ENCODE data around the gene SEMA3G. TPM values are rescaled to one million over a fixed set of nuclear protein-coding genes. Genes with fewer than 3 reads are reported as not detected.

The SEMA3G gene
- total RNA-seq, 1 experiment from 2014 or later: not detected

- Histone ChIP-seq H3K36me3 (peaks cover 9% of the 10 kb centered on the region), H3K9me3 (no peaks in the 10 kb centered on the region), H3K4me3 (no peak overlapping the region), H3K27me3 (no peaks in the 10 kb centered on the region)
- DNase-seq: no peak
These were observed 14.1 kb upstream of the SEMA3G start for GRCh38 chr3:52458770-52459545.

- H3K9me3 ChIP-seq: no peaks in the 10 kb centered on the region
- no peak for DNase-seq
- H3K27me3 ChIP-seq: no peaks in the 10 kb centered on the region
- no peak overlapping the region for H3K4me3 ChIP-seq
- H3K36me3 ChIP-seq: peaks cover 9% of the 10 kb centered on the region
These were observed 13.3 kb upstream of the SEMA3G start for GRCh38 chr3:52458031-52458760.

DNA sequence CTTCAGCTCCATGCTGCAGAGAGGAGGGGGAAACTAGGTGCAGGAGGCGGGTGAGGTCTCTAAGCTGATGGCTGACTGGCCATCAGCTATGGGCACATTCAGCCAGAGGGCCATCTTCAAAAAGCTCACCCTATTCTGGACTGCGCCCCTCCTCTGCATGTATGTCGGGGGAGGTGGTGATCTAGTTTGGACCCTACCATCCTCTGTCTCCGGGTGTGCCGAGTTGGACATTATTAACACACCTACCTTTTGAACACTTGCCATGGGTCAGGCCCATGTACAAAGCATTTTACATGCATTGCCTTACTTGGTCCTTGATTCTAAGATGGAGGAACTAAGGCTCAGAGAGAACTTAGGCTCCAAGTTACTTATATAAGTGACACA lies 11.9 kb upstream of the SEMA3G start:
- H3K4me3 ChIP-seq: peak overlapping the region; percentile 80
- H3K9me3 ChIP-seq: no peaks in the 10 kb centered on the region
- no peak for DNase-seq
- no peaks in the 10 kb centered on the region for H3K27me3 ChIP-seq
- peaks cover 9% of the 10 kb centered on the region for H3K36me3 ChIP-seq

DNA sequence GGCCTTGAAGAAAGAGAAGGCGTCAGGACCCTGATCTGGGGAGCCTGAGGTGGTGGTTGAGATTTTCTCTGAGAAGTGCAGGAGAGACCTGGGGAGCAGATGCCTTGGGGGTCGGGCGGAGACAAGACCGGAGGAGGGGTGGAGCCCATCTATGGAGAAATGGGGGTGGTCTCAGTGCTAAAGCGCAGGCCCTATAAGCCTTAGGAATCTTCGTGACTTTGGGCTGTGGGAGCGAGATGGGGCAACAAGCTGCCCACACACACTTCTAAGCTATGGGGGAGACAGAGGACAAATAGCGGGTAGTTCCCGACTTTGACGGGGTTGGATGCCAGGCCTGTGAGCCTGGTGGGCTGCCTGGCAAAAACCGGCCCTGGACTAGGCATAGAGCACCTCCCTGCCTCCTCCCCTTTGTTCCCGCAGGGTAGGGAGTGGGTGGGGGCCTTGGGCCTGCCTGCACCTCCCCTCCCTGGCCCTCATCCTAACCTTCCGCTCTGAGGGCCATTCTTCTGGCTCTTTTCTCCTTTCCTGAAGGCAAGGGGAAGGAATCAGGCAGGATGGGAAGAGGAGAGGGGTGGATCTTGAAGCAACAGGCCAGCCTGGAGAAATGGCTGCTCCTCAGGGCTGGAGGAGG lies 11.4 kb upstream of the SEMA3G start:
- no peaks in the 10 kb centered on the region for H3K9me3 ChIP-seq
- peaks cover 9% of the 10 kb centered on the region for H3K36me3 ChIP-seq
- DNase-seq: peak; percentile 37
- peak overlapping the region; percentile 80 for H3K4me3 ChIP-seq
- no peaks in the 10 kb centered on the region for H3K27me3 ChIP-seq

DNA sequence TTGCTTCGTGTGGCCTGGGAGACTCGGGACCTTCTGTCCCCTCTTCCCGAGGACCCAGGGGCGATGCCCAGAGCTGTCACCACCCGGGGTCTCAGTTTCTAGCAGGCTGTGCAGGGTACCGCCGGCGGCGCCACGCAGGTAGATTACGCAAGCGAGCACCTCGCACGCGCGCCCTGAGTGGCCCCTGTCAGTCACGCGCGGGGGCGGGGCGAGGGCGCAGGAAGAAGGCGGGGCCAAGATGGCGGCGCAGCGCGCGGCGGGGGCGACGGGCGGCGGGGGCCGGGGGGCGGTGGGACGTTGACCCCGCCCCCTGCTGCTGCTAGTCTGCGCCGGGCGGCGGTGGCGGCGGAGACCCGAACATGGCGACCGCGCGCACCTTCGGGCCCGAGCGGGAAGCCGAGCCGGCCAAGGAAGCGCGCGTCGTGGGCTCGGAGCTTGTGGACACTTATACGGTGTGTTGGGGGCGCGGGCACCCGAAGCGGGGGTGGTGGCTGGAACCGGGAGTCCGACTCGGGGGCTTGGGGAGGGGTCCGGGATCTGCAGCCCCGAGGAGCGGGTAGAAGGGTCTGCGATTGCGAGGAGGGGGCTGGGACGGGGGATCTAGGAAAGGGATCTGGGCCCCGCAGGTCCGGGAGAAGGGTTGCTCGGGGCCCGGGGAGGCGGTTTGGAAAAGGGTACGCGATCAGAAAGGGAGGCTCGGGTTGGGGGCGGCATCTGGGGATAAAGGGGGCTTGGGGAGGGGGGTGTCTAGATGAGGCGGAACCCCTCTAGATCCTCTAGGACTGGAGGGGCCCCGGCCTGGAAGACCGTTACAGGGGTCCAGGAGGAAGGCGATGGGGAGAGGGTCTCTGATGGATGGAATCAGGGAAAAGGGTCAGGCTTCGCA lies 10.6 kb upstream of the SEMA3G start, which contains the start of gene NISCH:
TSS of gene NISCH (plus strand) at position 322 of the 886 bp plus-strand sequence. CDS start at position 360, 38 bp downstream.
- DNase-seq: peak; percentile 80
- H3K9me3 ChIP-seq: no peaks in the 10 kb centered on the region
- peaks cover 5% of the 10 kb centered on the region for H3K36me3 ChIP-seq

DNA sequence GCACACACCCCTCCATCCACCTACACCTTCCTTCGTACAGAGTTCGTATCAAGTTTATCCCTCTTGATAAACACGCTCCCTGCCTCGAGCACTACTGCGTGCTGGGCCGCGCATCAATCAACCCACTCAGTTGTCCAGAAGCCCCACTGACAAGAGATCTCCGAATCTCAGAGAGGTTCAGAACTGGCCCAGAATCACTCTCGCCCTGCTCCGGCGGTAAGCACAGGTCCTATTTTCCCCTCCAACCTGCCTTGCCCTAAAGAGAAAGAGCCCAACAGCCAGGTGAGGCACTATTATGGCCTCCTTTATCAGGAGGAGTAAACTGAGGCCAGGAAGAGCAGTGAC lies 10.0 kb upstream of the SEMA3G start:
- DNase-seq: no peak
- H3K4me3 ChIP-seq: peak overlapping the region; percentile 80

More for the DNA sequence above, 10.6 kb upstream of the SEMA3G start, which contains the start of gene NISCH:
- Histone ChIP-seq H3K4me3 (peak within 1 kb of the TSS; percentile 80), H3K27me3 (no peaks in the 10 kb centered on the region)

GRCh38 chr3:52454250-52454937 lies 9.5 kb upstream of the SEMA3G start:
- no peaks in the 10 kb centered on the region for H3K27me3 ChIP-seq
- 0 out of 2 replicates have a peak, but pooled peaks cover 4% of the 10 kb centered on the region for H3K36me3 ChIP-seq
- no peaks in the 10 kb centered on the region for H3K9me3 ChIP-seq
- DNase-seq: no peak
- no peak overlapping the region; the same call in 1 of the 2 replicates for H3K4me3 ChIP-seq

More for the DNA sequence above, 10.0 kb upstream of the SEMA3G start:
- H3K9me3 ChIP-seq: no peaks in the 10 kb centered on the region
- 0 out of 2 replicates have a peak, but pooled peaks cover 4% of the 10 kb centered on the region for H3K36me3 ChIP-seq
- no peaks in the 10 kb centered on the region for H3K27me3 ChIP-seq

DNA sequence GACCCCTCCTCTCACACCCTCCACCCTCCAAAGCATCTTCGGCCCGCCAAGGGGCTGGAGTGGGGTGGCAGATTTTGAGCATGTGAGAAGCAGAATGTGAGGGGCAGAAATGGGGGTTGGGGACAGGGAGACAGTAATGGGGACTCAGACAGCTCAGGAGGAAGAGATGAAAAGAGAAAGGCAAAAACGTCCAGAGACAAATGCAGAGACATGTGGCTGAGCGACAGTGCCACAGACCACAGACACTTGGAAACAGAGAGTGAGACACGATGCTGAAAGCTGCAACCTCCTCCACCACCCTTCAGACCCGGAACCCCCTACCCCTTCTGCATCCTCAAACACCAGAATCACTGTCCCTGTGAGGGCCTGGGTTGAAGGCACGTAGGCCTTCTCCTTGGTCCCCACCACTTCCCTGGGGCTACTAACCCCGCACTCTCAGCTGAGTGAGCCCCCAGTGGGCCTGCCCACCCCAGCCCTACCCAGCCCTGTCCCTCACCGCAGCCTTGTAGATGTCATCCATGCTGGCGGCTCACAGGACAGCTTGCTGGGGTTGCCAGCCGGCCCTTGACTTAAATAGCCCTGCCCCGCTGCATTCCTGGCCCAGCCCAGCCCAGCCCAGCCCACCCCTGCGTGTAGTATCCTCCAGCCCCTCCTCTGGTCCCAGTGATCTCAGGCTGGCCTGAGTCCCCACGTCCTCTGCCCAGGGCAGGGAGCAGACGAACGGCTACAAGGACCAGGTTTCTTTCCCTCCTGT lies 8.8 kb upstream of the SEMA3G start, which contains the start of gene TNNC1:
TSS of gene TNNC1 (minus strand) at position 546 of the 754 bp plus-strand sequence. CDS start at position 520, 26 bp downstream.
- Histone ChIP-seq H3K9me3 (no peaks in the 10 kb centered on the region), H3K36me3 (0 out of 2 replicates have a peak, but pooled peaks cover 4% of the 10 kb centered on the region), H3K4me3 (peak within 1 kb of the TSS; percentile 80), H3K27me3 (no peaks in the 10 kb centered on the region)
- DNase-seq: no peak

GRCh38 chr3:52452570-52453221 lies 7.8 kb upstream of the SEMA3G start:
- Histone ChIP-seq H3K4me3 (no peak overlapping the region), H3K27me3 (no peaks in the 10 kb centered on the region), H3K36me3 (no peaks in the 10 kb centered on the region), H3K9me3 (no peaks in the 10 kb centered on the region)
- no peak for DNase-seq

DNA sequence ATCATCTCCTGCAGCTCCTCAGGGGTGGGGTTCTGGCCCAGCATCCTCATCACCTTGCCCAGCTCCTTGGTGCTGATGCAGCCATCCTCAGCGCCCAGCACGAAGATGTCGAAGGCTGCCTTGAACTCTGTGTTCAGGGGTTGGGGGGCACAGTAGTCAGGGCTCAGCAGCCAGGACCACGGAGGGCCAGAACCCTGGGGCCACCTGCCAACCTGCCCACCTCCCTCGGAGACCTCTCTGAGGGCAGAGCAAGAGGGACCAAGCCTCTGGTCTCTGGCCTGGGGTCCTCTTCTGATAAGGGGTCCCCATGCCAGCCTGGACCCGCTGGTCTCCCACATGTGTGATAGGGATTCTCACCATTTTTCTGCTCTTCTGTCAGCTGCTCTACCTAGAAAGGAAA lies 7.2 kb upstream of the SEMA3G start:
- Histone ChIP-seq H3K27me3 (no peaks in the 10 kb centered on the region), H3K9me3 (no peaks in the 10 kb centered on the region), H3K36me3 (no peaks in the 10 kb centered on the region), H3K4me3 (no peak overlapping the region)
- no peak for DNase-seq

GRCh38 chr3:52451237-52452083 lies 6.6 kb upstream of the SEMA3G start:
- DNase-seq: no peak

DNA sequence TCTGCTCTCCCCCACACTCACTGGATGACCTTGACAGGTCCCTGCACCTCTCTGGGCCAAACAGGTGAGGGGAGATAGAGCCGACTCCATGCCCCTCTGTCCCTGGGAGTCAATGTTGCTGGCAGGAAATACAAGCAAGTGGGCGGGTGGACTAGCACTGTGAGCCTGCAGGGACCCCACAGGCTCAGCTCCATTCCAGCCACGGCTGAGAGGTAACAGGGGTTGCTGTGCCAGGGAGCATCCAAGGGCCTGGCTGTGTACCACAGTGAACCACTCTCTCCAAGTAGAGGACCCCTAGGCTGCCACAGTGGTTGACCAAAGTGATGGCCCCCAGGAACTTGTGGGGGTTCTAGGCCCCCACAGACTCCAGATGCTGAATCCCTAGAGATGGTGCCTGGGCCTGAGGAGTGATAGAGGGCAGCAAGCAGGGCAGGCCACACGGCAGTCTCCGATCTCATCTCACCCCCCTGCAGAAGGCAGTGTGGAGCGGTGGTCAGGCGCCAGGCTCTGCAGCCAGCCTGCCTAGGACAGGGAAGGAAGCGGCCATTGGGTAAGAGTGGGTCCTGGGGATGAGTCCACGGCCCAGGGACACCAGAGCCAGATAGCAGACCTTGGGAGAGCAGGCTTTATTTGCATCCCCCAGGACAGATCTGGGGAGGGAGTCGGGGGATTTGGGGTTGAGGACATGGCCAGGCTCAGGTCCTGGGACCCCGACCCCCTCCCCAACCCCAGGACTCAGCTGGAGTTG lies 5.8 kb upstream of the SEMA3G start:
- H3K9me3 ChIP-seq: no peaks in the 10 kb centered on the region
- H3K27me3 ChIP-seq: no peaks in the 10 kb centered on the region
- no peak overlapping the region for H3K4me3 ChIP-seq
- H3K36me3 ChIP-seq: no peaks in the 10 kb centered on the region
- DNase-seq: no peak

More at GRCh38 chr3:52451237-52452083, 6.6 kb upstream of the SEMA3G start:
- H3K9me3 ChIP-seq: no peaks in the 10 kb centered on the region
- H3K36me3 ChIP-seq: no peaks in the 10 kb centered on the region
- no peaks in the 10 kb centered on the region for H3K27me3 ChIP-seq
- no peak overlapping the region for H3K4me3 ChIP-seq

Data from MG63 (cell line).